ENCODE measurements around the gene COL21A1.

COL21A1 gene

DNA sequence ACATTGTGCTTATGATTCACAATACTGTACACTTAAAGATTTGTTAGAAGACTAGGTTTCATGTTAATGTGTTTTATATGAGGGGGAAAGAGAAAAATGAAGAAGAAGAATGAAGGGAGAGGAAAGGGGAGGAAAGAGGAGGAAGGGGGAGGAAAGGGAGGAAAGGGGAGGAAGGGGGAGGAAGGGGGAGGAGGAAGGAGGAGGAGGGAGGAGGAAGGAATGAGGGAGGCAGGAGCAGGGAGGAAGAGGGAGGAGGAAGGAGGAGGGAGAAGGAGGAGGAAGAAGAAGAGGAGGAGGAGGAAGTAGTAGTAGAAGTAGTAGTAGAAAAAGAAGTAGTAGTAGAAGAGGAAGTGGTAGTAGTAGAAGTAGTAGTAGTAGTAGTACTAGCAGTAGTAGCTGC is 70.6 kb downstream of the COL21A1 start:
- no peak for DNase-seq

DNA sequence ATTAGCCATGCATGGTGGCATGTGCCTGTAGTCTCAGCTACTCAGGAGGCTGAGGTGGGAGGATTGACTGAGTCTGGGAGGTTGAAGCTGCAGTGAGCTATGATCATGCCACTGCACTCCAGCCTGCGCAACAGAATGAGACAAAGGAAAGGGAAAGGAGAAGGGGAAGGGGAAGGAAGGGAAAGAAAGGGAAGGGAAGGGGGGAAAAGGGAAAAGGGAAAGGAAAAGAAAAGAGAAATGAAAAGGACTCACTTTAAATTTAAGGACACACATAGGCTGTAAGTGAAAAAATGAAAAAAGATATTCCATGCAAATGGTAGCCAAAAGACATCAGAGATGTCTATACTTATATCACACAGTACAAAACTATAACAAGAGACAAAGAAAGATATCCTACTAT is 74.2 kb downstream of the COL21A1 start:
- DNase-seq = no peak

DNA sequence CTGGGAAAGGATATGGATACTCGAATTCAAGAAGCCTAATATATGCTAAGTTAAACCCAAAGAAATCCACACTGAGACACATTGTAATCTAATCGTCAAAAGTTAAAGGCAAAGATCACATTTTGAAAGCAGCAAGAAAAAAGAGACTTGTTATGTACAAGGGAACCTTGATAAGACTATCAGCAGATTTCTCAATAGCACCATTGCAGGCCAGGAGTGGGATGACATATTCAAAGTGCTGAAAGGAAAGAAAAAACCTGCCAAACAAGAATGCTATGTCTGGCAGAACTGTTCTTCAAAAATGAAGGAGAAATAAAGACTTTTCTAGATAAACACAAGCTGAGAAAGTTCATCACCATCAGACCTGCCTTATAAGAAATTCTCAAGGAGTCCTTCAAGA is 75.2 kb downstream of the COL21A1 start:
- DNase-seq = no peak

DNA sequence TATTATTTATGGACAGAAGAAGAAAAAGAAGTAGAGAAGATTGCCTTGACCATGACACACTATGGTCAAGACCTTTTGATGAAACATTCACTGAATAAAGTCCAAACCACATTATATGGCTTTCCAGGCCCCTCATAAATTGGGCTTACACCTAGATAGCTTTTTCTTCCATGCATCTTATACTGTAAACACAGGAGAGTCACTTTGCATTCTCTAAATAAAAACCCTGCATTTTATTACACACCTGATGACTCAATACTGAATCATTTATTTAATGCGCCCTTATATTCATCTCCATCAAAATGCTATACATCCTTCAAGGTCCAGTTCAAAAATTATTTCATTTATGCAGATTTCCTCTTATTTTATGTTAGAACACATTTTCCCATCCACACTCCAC is 78.0 kb downstream of the COL21A1 start:
- DNase-seq = no peak

DNA sequence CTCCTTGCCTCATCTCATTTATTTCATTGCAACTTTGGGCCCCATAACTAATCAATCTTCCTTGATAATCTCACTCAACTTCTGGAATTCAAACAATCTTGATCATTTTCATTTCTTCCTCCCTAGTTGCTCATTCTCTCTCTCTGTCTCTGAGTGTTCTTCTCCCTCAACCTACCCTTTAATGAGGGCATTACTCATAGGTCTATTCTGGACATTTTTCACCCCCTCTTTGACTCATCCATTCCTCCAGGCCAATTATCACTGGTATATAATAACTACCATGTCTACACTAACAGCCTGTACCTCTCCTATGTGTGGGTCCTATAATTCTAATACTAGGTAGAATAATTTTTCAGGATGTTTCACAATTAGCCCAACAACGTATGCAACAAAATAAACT is 78.8 kb downstream of the COL21A1 start:
- DNase-seq = no peak

DNA sequence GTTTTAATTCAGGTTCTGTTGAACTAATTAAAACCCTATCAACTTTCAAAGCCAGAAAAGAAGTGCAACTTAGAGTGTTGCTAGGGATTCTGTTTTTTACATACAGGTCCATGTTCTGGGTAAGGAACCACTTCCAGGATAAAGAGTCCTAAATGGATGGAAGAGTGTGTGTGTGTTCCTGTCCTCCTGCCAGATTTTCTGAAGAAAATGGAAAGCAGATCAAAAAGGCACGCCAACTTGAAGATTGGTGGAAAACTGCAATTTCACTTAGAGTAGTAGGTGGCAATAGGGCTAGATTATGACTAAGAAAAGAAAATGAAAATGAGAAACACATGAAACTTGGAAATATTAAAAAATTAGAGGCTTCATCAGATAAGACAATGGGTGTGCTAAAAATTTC is 85.3 kb downstream of the COL21A1 start:
- DNase-seq = no peak

DNA sequence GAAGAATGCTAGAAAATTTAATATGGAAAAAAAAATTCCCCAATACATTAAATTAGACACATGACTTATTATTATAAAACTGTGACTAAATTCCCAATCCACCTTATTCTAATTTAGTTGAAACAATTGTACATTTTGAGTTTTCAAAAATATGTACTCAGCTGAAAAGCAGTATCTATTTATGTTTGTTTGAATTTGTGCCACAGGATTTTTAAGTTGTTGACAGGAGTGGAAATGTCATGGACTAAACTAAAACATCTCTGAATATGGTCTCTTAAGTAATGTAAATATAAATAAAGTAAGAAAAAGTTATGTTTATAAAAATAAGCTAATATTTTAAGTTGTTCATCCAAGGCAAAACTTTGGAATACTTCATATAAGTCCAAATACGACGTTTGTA is 86.9 kb downstream of the COL21A1 start:
- DNase-seq = no peak

DNA sequence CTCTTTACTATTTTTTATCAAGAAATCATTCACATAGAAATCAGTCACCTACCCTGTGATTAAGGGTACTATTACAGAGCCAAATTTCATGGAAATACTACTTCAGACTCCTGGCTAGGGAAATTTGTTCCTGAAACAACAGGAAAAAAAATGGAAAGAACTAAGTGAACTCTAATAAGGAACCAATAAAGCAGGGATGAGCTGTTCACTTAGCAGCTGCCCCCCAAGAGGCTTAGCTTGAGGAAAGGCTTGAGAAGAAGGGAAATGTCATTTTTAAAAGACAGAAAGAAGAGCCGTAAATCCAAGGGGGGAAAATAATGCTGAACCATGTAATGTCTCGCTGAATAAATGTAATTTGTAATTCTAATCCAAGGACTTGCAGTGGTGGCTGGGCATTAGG is 88.8 kb downstream of the COL21A1 start:
- DNase-seq = no peak

DNA sequence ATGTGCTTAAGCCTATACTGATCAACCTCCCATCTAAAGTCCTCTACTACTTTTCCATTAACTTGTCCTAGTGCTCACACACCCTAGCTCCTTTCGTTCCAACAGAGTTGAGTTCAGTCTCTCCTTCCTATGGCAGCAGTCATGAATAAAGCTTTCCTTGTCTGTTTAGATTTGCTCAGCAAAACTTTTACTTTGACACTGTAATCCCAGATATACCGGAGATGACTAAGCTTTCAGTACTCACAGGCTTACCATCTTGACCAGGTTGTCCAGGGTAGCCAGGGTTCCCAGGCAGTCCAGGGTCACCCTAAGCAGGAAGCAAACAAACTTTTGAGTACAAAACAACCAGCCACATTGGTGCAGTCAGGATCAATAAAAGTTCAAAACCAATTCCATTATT is 90.7 kb downstream of the COL21A1 start:
- DNase-seq = no peak

DNA sequence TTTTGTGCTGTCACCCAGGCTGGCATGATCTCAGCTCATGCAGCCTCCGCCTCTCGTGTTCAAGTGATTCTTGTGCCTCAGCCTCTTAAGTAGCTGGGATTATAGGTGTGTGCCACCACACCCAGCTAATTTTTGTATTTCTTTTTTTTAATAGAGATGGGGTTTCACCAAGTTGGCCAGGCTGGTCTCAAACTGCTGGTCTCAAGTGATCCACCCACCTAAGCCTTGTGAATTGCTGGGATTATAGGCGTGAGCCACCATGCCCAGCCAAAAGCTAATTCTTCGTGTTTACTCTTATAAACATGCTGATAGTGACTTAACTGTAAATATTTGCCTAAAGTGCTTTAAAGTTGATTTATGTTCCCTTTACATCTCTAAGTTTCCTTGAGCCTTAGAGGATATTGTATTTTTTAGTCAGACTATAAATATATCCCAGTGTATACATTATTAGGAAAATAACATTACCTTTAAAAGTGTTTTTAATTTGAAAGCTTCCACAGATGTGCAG is 91.7 kb downstream of the COL21A1 start:
- DNase-seq = no peak

DNA sequence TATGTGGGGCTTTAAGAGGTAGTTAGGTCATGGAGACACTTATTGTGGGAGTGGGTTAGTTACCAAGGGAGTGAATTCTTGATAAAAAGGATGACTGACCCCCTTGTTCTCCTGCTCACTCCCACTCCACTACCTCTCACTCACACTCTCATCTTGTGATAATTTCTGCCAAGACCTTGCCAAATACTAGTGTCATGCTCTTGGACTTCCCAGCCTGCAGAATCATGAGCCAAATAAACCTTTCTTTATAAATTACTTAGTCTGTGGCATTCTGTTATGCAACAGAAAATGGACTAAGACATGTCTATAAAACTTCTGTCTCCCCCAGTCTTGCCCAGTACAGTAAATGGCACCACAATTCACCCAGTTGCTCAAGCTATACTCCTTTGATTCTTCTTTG is 93.3 kb downstream of the COL21A1 start:
- no peak for DNase-seq

DNA sequence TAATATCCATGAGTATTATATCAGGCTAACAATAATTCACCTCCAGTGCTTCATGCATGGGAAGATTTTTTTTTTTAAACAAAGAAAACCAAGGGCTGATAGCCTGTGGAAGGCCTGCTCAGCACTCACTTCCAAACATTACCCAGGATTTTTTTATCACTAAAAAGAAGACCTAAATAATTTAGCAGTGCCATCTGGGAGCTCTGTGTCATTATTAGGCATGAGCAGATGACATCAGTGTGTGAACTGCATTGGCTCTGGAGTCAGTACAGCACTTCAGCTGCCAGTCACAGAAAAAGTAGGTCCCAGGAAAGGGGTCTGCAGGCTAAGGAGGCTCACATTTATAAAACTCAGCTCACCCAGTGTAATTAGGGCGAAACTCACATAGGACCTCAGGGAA is 94.8 kb downstream of the COL21A1 start:
- DNase-seq = no peak

DNA sequence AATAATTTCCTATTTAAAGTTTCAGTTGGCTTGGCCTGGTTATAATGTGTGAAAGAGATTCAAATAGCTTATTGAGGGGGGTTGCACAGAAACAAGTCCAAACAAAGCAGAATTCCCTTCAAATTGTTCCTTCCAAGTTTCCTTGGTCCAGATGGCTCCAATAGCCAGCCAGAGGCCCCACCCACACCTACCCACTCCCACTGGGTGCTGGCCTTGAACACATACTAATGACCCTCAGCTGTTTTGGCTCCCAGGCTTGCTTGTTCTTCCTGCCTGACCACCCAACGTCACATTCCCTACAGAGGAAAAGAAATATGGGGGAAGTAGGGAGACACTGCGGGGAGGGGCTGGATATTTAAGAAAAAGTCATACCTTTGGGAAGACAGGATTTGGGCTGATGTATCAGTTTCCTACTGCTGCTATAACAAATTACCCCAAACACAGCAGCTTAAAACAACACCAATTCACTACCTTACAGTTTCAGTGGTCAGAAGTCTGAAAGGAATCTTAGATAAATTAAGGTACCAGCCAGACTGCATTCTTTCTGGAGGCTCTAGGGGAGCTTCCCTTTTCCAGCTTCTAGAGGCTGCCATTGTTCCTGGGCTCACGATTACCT is 95.7 kb downstream of the COL21A1 start:
- no peak for DNase-seq

DNA sequence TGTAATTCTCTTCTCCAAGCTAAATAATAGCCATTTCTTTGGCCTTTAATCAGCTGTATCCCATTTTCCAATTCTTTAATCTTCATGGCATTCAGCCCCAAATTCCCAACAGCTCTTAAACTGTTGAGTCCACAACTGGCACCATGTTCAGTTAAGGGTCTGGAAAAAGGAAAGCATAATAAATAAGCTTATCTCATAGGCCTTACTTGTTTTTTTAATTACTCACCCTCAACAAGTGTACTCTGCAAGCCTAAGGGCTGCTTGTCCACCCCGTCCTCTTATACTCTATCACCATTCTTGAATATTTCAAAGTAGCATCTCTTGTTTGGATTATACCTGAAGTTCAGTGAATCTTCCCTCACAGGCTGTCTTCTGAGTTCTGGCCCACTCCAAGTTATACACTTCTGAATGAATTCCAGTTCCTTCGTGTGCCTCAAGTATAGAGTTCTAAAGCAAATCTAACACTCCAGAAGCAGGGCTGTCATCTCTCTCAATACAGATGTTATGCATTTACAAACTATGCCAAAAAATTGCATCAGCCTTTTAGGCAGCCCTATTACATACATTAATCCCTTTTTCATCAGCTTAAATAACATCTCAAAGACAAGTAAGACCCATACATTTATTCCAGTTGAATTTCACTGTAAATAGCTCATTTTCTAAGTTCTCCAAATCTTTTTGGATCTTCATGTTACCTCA is 98.7 kb downstream of the COL21A1 start:
- DNase-seq = no peak

DNA sequence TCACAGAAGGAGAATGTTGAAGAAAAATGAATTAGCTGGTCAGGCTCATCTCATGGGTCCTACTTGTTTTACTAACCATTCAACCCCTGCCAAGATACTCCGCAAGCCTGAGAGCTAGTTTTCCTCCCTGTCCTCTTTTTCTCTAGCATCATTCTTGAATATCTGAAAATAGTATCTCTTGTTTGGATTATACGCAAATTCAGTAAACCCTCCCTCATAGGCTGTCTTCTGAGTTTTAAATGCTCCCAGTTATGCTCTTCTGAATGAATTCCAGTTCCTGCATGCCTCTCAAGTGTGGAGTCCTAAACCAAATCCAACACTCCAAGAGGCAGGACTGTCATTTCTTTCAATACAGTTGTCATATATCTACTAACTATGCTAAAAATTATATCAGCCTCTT is 99.6 kb downstream of the COL21A1 start:
- DNase-seq = no peak

DNA sequence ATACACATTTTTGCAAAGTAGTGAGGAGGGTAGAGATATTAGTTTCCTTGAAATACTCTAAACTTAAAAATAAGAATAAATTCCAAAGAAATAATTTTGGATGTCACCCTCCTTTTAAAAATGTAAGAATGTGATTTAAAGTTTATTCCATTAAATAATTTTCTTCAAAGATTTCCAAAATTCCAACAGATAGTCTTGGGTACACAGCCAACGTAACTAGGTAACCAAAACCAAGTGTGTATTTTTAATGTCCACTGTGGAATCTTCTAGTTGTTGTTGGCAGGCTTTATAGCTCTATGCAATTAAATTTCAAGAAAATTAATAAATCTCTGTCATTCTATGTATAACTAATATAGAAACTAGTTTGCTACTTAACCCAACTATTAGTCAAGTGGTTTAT is 101.3 kb downstream of the COL21A1 start:
- no peak for DNase-seq

DNA sequence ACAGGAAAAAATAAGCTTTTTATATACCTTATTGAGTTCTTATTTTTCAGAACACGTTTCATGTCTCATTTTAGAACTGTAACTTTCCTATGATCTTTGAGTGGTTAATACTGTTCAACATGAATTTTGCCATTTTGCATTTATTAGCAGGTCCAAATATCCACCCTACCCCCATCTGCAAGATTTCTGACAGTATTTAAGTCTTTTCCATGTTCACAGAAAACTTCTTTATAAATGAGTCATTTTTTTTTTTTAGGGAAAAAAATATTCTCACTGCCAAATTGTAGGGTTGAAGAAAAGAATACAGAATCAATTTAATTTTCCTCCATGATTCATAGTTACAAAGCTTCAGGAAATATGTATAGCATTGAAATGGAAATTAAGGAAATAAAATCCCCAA is 101.8 kb downstream of the COL21A1 start:
- no peak for DNase-seq

DNA sequence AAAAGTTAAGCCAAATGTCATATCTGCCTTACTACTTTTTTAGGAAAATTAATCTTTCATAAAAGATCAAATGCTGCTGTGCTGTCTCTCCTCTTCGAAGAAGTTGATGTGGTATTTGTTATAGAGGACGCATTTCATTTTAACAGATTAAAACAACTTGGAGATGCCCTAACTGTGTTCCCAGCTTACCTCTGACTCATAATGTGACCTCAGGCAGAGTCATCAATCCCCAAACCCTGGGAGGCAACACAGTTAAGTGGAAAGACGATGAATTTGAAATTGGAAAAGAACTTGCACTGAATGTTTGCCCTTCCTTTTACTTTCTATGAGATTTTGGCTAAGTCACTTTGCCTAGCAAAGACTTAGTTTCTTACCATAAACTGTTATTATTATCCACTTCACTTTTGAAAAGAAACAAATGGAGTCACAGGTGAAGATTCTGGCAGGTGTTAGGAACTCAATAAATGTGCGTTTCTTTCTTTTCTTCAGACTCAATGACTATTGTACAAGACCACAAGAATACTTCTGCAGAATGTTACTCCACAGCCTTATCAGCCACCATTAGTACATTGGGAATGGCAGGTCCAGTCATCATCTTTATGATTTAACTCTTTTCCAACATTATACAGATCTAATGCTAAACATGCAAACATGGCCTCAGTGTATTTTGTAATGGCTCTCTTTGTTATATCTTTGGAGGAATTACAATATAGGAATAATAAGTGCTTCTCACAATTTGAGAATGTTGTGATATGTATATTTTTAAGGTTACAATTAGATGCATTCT is 102.6 kb downstream of the COL21A1 start:
- DNase-seq = no peak

DNA sequence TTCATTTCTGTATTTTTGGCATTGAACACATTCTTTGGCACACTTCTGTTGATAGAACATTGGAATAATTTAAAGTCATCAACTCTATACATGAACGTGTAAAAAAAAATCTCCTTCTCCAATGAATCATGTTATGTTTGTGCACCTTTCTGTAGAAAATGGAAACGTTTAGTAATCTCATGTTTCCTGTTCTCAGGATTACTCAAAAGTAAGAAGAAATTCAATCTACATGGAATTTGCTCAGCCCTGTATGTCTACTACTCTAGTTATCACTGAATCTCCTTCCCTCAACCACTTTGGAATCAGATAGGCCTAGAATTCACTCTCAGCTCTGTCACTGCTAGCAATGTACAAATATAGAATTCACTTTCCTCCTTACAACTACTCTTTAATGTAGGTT is 103.6 kb downstream of the COL21A1 start:
- DNase-seq = no peak

DNA sequence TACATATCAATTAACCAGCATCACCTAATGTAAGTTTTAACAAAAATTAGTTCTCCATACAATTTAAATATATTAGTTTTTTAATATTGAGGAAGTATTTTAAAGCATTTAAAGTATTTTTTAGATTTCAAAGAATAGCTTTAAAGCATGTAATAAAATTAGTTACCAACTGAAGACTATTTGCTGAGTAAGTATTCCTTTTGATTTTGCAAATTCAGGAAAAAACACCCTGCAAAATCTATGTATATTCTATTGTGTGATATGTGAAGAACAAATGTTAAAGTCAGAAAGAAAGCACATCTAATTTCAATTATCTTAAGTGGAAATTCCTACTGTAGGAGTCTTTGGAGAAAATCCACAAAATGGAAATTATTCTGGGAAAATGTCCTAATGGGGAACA is 107.3 kb downstream of the COL21A1 start:
- no peak for DNase-seq

DNA sequence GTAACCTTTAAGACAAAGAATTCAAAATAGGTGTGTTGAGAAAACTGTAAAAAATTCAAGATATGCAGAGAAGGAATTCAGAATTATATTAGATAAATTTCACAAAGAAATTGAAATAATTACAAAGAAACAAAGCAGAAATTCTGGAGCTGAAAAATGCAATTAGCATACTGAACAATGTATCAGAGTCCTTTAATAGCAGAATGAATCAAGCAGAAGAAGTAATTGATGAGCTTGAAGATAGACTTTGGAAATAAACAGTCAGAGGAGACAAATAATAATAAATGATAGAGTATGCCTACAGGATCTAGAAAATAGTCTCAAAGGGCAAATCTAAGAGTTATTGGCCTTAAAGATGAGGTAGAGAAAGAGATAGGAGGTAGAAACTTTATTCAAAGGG is 131.7 kb downstream of the COL21A1 start:
- no peak for DNase-seq

DNA sequence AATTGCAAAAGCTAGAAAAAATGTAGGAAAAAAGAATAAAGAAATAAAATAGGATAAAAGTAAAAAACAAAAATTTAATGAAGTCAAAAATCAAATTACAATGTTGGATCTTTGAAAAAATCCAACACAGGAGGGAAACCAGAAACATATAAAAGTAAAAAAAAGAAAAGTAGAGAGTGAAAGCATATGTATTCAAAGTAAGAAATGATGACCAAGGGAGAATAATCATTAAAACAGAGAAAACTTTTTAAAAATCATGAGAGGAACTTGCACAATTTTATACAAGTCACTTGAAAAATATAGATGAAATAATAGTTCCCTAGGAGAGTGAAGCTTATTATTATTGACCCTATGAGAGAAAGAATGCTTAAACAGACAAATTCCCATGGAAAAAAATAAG is 138.2 kb downstream of the COL21A1 start:
- no peak for DNase-seq

DNA sequence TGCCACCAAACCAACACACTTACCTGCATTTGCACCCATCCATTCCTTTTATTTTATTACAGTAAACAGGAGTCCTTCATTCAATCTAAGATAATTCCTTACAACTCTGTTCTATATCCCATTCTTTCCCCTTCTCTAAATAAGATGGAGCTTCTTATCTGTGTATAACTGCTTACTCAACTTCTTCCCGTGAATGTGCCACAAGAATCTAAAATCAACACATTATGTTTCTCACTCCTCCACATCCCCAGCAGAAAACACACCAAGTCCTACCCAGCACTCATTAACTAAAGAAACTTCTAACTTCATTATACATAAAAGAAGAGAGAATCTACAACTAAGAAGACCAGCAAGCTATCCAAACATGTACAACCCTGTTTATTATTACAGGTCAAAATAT is 141.1 kb downstream of the COL21A1 start:
- no peak for DNase-seq

DNA sequence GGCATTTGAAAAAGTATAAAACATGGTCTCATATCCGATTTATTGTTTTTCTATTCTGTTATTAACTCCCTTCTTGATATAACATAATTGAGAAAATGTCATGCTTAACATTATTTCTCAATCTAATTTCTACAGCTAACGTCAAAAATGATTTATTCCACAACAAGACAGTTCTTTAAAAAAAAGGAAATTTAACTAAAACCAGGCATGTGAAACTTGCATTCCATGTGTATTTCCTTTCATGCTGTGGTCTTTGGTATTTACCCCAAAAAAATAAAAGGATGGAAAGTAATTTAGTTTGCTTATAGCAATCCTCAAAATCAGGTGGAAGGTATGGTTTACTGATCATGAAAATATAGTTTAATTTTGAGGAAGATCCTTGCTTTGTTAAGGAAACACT is 142.8 kb downstream of the COL21A1 start:
- DNase-seq = no peak
